GM19455 (cell line): Measurements from ENCODE around the gene TAS1R2.
"Not testable (repeated sequence)": the region's sequence is repeated elsewhere in the genome, so short reads cannot be mapped to it uniquely, and the experiment has no call there.

Source experiments
- ATAC-seq: cut with Tn5 transposase; IDR thresholded peaks from one replicate; pipeline ENCODE4 v1.9.1; 2021; ENCODE audit not compliant: unreplicated experiment

TAS1R2 gene

DNA sequence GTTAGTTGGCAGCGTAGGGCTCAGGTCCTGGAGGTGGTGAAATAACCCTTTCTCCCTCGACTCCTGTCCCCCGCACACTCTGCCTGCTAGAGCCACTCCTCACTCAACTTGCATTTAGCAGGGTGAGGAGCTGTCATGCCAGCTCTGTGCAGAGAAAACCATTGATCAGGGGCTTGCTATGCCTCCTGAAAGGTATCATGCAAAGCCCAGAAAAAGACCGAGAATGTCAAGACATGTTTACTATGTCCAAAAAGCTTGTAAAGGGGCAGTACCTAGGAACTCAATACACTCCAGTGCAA, 24.9 kb upstream of the TAS1R2 start:
- no peak for ATAC-seq

DNA sequence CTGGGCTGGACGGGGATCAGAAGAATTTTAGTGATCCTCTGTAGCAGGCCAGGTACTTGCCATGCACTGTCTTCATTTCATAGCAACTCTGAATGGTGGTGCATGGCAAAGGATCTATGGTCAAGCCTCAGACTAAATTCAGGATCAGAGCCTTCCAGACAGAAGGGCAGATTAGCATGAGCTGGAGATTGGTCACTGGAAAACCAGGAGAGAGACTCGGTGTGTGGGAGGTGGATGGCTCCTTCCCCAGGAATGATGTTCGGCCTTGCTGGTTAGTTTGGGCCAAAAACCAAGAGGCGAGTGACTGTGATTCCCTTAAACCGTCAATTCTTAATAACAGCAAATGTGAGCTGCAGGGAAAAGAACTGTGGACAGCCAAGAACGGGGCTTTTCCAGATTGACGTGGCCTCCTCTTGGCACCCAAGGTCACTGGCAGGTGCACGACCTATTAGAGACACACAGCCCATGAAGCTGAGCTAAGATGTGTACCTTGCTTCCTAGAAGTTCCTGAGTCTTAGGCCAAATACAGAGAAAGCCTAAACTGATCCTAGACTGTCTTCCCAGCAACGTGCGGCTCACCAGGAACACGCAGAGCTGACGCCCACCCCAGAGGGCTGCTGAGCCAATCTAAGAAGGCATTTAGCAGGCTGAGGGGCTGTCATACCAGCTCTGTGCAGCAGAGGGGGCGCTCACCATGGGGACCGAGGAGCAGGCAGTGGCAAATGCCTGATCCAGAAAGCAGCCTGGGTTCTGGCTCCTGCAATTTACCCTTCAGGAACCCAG, 24.4 kb upstream of the TAS1R2 start:
- ATAC-seq: no peak

DNA sequence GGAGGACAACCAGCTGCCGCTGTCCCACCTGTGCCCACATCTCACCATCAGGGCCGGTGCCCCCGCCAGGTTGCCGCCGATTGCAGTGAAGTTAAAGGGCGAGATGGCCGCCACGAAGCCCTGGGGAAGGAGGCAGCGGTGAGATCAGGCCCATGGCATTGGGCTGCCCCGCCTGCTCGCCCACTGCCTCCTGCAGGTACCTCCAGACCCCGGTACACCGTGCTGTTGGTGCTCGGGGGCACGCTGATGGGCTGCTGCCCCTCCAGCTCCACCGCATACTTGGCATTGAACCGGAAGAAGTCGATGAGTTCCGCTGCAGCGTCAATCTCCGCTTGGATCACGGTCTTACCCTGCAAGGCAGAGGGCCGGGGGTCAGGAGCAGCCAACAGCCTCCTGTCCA, 23.6 kb upstream of the TAS1R2 start:
- ATAC-seq: no peak

DNA sequence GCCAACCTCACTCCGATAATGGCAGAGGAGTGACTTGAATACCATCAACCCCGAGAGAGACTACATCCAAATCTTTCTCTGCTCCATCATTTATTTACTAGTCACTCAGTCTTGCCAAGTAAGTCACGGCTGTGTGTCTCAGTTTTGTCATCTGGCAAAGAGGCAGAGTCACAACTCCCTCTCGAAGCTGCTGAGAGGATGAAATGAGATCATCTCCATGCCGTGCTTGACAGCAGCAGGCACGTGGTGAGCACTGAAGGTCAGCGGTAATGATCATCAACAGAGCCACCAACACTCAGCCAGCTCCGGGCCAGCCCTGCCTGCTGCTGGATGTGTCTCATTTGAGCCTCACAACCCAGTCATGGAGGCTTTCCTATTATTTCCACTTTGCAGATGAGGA, 23.0 kb upstream of the TAS1R2 start:
- ATAC-seq: no peak

DNA sequence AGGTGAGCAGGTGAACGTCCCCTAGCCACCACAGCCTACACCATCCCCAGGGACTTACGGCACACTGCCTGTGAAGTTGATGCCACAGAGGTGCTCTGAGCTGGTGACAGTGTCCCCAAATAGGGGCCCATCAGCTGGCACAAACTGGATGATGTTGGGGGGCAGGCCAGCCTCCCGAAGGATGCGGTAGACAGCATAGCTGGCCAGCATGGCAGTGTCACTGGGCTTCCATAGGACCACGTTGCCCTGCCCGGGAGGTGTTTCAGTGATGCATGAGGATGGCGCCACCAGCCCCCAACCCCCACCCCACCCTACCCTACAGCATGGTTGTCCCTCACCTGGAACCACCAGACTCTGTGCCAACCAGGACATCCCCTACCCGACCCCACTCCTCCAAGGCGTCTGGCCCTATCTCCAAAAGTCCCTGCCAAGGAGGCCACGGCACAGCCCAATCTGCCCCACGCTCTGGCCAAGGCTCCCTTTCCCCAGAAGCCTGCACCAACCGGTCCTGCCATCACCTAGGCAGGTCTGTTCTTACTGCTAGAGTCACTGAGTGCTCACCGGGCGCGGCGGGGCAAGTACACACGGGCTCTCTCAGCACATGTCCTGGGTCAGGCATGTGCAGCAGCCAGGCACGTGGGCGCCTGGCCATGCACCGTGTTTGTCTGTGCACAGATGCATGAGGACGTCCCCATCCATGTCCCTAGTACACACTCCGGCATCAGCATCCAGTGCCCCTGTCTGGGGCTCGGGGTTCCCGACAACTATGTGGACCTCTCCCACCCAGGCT, 22.4 kb upstream of the TAS1R2 start:
- no peak for ATAC-seq

DNA sequence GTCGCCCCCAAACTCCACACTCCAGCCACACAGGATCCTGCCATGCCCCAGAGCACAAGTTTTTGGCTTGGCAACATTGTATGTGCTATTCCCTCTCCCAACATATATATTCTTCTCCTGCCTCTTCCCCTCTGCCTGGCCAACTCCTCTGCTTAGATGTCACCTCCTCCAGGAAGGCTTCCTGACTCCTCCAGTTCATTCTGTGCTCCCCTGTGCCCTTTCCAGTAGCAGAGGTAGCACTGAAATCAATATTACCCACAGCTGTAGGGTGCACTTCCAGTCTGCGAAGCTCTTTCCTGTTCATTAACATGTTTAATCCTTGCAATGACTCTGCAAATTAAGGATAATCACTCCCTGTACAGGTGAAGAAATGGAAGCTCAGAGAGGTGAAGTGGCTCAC, 21.7 kb upstream of the TAS1R2 start:
- ATAC-seq: no peak

DNA sequence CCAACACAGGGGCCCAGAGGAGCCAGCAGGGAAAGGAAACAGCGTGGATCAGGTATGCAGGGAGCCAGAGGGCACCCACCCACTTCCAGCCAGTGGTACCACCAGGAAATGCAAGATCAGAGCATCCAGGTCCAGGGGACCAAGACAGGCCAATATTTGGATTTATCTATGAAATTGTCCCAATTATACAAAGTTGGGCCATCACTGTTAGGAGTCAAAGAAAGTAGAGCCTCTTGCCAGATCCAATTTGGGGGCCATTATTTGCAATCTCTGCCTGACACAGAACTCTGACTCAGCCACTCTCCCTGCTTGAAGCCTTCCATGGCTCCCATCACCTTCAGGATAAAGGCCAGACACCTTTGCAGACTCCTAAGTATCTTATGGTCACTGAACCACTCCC, 21.1 kb upstream of the TAS1R2 start:
- no peak for ATAC-seq

DNA sequence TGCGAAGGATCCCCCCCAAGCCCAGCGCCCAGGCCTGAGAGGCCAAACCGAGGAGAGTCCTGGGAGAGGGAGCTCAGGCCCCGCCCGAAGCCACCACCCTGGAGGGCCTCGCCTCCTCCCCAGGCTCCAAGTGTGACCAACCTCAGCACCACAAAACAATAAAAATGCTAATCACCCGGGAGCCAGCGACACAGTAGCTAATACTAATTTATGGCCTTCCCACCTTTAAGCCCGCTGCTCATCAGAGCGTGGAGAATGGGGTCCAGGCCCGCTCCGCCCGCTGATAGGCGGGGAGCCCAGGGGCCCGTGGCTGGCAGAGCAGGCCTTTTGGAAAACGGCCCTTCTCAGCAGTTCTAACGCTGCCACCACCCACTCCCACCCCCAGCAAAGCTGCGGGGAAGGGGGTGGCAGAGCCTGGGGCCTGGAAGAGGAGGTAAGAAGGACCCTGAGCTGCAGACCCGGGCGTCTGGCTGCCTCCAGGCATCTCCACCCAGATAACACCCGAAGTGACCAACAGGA, 20.4 kb upstream of the TAS1R2 start:
- no peak for ATAC-seq

DNA sequence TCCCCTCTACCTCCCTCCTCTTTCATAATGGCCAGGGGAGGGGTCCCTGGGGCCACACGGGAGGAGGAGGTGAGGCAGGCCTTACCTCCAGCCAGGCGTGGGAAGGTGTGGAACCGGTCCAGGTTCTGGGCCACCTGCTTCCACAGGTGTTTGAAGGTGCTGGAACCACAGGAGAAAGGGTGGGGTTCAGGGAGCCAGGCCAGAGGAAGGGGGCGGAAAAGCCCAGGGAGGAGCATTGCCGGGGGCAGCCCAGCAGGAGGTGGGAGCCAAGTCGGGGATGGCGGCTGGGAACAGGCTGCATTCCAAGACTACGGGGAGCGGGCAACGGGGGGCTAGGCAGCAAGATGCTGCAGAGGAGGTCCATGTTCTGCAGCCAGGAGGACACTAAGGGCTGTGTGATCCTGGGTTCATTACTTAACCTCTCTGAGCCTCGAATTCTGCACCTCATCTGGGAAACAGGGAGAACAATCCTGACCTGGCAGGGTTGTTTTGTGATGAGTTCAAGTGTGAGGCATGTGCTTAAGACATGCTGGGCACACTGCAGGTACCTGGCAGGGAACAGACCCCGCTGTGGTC, 19.8 kb upstream of the TAS1R2 start:
- no peak for ATAC-seq

DNA sequence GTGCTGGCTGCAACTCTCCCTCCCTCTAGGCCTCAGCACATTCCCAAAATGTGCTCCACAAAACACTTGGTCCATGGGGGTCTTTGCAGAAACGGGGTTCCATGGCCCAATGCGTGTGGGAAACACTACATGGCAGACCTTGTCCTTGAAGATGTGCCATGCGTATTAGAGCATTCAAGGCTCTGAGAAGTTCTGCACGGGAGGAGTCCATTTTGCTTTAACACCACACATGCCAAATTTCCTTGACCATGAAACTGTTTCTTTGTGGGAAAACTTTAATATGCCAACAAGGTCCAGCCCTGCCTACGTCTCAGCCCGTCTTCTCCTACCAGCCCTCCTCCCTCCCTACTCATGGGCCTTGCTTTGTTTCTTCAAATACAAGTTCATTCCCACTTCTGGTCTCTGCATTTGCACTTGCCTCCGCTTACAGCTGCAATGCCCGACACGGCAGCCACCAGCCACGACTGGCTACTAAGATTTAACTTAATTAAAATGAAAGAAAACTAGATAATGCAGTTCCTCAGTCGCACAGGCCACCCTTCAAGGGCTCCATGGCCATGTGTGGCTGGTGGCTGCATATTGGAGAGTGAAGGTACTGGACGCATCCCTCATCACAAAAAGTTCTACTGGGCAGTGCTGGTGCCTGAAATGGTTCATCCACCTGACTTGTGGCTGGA, 19.2 kb upstream of the TAS1R2 start:
- no peak for ATAC-seq

DNA sequence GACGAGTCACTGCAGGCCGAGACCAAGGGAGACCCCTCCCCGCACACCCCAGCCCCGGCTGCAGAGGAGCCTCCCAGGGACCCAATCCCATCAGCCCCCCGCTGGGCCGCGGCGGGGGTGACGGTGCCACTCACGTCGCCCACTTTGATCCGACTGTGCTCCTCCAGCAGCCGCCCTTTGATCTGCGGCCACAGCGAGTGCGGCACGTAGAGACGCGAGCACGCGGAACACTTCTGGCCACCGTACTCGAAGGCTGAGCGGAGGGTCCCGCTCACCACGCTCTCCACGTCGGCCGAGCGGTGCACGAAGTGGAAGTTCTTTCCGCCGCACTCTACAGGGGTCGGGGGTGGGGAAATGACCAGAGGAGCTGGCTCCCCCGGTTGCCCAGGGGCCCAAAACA, 17.8 kb upstream of the TAS1R2 start:
- no peak for ATAC-seq

DNA sequence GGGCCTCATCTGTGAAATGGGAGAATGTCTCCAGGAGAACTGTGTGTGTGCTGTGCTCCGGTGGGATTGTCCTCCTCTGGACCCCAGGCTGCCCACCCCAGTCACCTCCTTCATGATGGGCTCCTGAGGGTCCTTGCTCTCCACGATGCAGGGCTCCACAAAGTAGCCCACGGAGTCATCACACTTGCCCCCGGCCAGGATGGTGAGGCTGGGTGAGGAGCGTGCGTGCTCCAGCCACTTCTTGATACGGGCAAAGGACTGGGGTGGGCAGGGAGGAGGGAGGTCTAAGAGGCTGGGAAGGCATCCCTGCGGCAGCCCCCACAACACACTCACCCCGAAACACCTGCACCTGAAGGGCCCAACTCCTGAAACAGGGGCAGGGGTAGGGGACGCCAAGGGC, 16.8 kb upstream of the TAS1R2 start:
- no peak for ATAC-seq

DNA sequence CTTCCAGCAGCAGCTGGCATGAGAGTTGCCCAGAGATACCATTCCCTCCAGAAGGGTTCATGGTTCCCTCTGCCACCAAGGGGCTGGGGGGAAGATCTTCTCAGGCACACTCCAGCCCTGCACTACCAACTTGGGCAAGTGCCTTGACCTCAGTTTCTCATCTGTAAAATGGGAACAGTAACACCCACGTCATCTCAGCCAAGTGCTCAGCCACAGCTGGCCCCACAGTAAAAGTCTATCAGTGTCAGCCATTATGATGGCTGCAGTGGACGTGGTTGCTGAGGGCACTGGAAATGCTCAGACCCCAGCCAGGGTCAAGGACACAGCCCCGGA, 16.3 kb upstream of the TAS1R2 start:
- no peak for ATAC-seq

DNA sequence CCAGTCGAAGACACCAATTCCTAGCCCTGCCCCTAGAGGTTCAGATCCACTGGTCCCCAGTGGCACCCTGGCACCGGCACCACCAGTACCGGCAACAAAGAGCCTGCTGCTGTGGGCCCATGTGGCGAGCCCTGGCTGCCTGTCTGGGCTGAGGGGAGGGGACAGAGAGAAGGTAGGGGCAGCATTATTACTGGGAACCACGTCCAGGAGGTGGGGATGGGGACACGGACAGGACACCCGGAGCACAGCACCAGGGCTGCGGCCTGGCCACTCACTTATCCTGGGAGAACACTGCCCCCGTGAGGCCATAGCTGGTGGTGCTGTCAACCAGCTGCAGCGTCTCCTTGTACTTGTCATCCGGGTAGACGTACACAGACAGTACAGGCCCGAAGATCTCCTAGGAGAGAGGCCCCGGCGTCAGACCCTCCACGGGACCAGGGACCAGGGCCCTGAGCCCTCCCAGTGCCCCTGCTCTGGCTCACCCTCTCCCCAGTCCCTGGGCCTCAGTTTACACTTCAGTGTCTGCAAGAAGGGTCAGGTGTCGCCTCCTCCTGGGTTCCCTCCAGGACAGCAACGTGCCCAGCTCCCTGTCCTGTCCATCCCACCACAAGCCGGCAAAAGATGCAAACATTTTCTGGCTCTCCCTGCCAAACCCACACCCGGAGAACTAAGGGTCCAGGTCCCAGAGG, 15.8 kb upstream of the TAS1R2 start:
- no peak for ATAC-seq

DNA sequence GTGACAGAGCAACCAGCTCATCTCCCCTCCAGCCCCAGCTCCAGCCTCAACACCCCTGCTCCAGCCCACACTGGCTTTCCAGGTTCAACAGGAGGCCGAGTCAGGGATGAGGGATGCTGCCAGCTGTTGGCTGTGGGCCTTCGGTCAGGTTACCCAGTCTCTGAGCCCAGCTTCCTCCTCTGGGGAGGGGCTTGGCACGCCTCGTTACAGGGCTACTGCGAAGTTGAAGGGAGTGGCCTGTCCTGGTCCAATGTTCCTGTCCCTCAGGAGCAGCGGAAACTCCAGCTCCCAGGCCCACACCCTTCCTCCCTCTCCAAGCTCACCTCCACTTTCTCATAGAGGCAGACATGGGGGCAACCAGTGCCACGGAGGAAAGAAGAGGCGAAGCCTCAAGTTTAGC, 15.1 kb upstream of the TAS1R2 start:
- ATAC-seq: no peak

DNA sequence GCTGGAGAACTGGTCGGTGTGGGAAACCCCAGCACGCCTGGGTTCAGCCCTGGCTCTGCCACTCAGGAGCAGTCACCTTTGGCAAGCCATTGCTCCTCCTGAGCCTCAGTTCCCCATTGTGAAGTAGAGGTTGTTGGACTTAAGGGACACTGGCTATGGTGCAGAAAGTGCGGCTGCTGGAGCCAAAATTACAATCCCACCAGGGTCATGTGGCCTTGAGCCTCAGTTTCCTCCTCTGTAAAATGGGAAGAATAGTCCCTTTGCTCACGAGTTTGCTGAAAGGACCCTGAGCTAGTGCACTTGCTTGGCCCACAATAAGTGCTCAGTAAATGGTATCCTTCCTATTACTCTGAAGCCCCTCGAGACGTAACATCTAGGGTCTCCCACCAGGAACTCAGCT, 14.6 kb upstream of the TAS1R2 start:
- ATAC-seq: no peak

DNA sequence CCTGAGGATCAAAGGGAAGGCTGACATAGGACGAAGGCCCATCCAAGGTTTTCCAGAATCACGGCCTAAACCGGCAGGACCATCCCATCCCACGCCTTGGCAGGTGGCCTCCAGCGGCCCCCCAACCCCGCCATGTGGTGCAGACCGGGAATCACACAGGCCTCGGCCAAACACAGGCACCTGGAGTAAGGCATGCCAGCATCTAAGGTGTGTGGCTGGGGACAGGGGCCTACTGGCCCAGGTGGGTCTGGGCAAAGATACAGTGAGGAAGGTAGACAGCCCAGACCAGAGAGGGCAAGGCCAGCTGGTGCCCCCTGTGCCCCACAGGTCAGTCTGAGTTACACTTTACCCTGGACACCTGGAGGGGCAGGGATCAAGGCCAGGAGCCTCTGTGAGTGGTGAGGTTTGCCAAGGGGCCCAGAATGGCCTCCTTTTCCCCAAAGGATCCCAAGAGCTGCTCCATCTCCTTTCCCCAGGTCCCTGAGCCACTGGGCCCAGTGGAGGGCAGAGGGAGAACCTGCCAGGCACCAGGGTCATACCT, 12.7 kb upstream of the TAS1R2 start:
- no peak for ATAC-seq

DNA sequence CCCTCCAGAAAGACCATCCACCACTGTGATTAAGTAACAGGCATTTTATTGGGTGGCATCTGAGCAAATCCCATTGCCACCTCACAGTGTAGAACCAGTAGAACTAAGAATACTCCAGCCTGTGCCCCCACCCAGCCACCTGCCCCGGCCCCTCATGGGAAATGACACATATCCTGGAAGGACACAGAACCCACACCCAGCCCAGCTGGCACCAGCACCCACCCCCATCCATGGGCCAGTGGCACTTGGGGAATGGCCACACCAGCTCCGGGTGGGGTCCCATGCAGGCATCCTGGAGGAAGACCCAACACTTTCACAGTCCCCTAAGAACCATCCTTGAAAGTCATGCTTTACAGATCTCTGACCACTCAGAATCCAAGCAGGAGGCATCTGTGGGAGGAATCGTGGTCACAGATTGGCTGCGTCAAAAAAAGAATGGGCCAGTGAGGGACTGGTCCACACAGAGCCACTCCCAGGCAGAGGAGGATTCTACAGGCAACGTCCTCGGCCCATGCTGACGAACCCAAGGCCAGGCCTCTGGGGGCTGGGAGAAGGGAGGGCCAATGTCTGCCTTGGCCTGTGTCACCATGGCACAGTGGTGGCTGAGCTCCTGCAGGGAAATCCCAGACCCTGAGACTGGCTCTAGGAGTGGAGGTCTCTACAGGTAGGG, 12.1 kb upstream of the TAS1R2 start:
- no peak for ATAC-seq

DNA sequence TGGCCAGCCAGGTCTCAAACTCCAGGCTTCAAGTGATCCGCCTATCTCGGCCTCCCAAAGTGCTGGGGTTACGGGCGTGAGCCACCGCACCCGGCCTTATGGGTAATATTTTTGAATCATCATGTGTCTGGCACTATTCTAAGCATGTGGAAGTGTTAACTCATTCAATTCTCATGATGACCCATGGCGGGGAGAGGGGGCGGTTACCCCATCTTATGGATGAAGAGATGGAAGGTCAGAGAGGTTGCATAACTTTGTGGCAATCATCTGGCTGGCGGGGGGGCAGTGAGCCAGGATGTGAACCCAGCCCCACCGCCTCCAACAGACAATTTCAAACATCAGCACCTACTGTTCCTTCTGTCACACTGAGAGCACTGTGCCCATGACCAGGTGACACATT, 11.5 kb upstream of the TAS1R2 start:
- ATAC-seq: no peak

DNA sequence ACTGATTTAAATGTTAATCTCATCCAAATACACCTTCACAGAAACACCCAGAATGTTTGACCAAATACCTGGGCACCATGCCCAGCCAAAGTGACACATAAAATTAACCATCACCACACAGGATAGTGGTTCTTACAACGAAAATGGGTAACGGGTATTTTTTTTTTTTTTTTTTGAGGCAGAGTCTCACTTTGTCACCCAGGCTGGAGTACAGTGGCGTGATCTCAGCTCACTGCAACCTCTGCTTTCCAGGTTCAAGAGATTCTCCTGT, 11.1 kb upstream of the TAS1R2 start:
- not testable (repeated sequence) for ATAC-seq
